Endothelial cell (in vitro differentiated cells): ENCODE measurements around the gene ZNF511. TPM values are rescaled to one million over a fixed set of nuclear protein-coding genes. Genes with fewer than 3 reads are reported as not detected.

ENCODE experiments used
- DNase-seq: peaks from one replicate; pipeline ENCODE4 v3.0.0; 2021; ENCODE audit warnings: low spot score
- H3K27ac Mint-ChIP-seq: one replicate; pipeline ENCODE4 v1.8.0; 2021; ENCODE audit warnings: mixed read lengths, inconsistent platforms; ENCODE audit not compliant: unreplicated experiment
- H3K27me3 Mint-ChIP-seq: one replicate; pipeline ENCODE4 v1.8.0; 2021; ENCODE audit warnings: mild to moderate bottlenecking, moderate library complexity, mixed read lengths, inconsistent platforms; ENCODE audit not compliant: unreplicated experiment
- H3K36me3 Mint-ChIP-seq: one replicate; pipeline ENCODE4 v1.8.0; 2021; ENCODE audit warnings: mild to moderate bottlenecking, low read depth, mixed read lengths, inconsistent platforms; ENCODE audit not compliant: unreplicated experiment
- H3K4me1 Mint-ChIP-seq: one replicate; pipeline ENCODE4 v1.8.0; 2021; ENCODE audit warnings: mild to moderate bottlenecking, mixed read lengths, inconsistent platforms; ENCODE audit not compliant: unreplicated experiment
- H3K4me3 Mint-ChIP-seq: one replicate; pipeline ENCODE4 v1.8.0; 2021; ENCODE audit warnings: mild to moderate bottlenecking, mixed read lengths, inconsistent platforms; ENCODE audit not compliant: unreplicated experiment
- H3K9me3 Mint-ChIP-seq: one replicate; pipeline ENCODE4 v1.8.0; 2021; ENCODE audit warnings: mixed read lengths, inconsistent platforms; ENCODE audit not compliant: unreplicated experiment
- CTCF ChIP-seq: fragments of 200-600 bp; sonication (generic); IDR thresholded peaks from one replicate; pipeline ENCODE4 v1.5.0; 2021; ENCODE audit warnings: antibody characterized with exemption; ENCODE audit not compliant: unreplicated experiment
- total RNA-seq: library from RNA; stranded (reverse); fragmentation: NEBNext Ultra II Directional; extraction: Animal tissue kit (Norgen Biotek cat#: 25700); gene quantifications from one replicate; pipeline ENCODE4 v1.2.1, GENCODE V29; 2021; ENCODE audit not compliant: unreplicated experiment

The ZNF511 gene
- total RNA-seq, 1 donor from 2014 or later: 18.6 TPM

GRCh38 chr10:133332936-133333699 is 24.4 kb downstream of the ZNF511 start:
- no peak overlapping the region for H3K27ac Mint-ChIP-seq
- H3K9me3 Mint-ChIP-seq: no peaks in the 10 kb centered on the region
- DNase-seq: no peak
- H3K27me3 Mint-ChIP-seq: peaks cover 27% of the 10 kb centered on the region
- no peak for TF ChIP-seq CTCF
- H3K36me3 Mint-ChIP-seq: no peaks in the 10 kb centered on the region
- H3K4me3 Mint-ChIP-seq: no peak overlapping the region
- H3K4me1 Mint-ChIP-seq: no peaks in the 10 kb centered on the region

GRCh38 chr10:133334503-133335245 is 26.0 kb downstream of the ZNF511 start:
- no peak for DNase-seq
- Mint-ChIP-seq H3K36me3 (no peaks in the 10 kb centered on the region), H3K4me3 (no peak overlapping the region), H3K4me1 (no peaks in the 10 kb centered on the region), H3K9me3 (no peaks in the 10 kb centered on the region), H3K27ac (no peak overlapping the region), H3K27me3 (peaks cover 22% of the 10 kb centered on the region)
- no peak for TF ChIP-seq CTCF

- Mint-ChIP-seq H3K9me3 (no peaks in the 10 kb centered on the region), H3K27me3 (peaks cover 20% of the 10 kb centered on the region), H3K4me3 (no peak overlapping the region), H3K27ac (no peak overlapping the region), H3K4me1 (no peaks in the 10 kb centered on the region), H3K36me3 (no peaks in the 10 kb centered on the region)
- peak; percentile 58 for DNase-seq
- no peak for TF ChIP-seq CTCF
These were observed 26.8 kb downstream of the ZNF511 start for GRCh38 chr10:133335246-133336117.

- TF ChIP-seq CTCF: no peak
- no peaks in the 10 kb centered on the region for H3K36me3 Mint-ChIP-seq
- H3K27me3 Mint-ChIP-seq: peaks cover 16% of the 10 kb centered on the region
- no peak overlapping the region for H3K27ac Mint-ChIP-seq
- no peak overlapping the region for H3K4me3 Mint-ChIP-seq
- no peaks in the 10 kb centered on the region for H3K4me1 Mint-ChIP-seq
- H3K9me3 Mint-ChIP-seq: no peaks in the 10 kb centered on the region
- DNase-seq: no peak
These were observed 27.4 kb downstream of the ZNF511 start for GRCh38 chr10:133336118-133336576.
